SU-DHL-6 (cell line): ENCODE measurements around the gene REC114.

Experiments
- H2AFZ ChIP-seq: fragments of 200-600 bp; sonication (generic); 2 replicates; pipeline ENCODE4 v1.6.1; 2014; ENCODE audit warnings: low read depth, mild to moderate bottlenecking, moderate library complexity, mixed read lengths, antibody characterized with exemption, low read length; ENCODE audit not compliant: severe bottlenecking
- H3F3A ChIP-seq: fragments of 200-600 bp; shearing (Covaris generic); 2 replicates; pipeline ENCODE4 v1.6.0; 2016; ENCODE audit warnings: antibody characterized with exemption, mild to moderate bottlenecking; ENCODE audit not compliant: insufficient read depth
- H3K27ac ChIP-seq: fragments of 200-600 bp; sonication (generic); 2 replicates; pipeline ENCODE4 v1.5.1; 2016; ENCODE audit warnings: low read depth, mild to moderate bottlenecking, low read length, moderate library complexity, mixed read lengths
- H3K27me3 ChIP-seq: fragments of 200-600 bp; sonication (generic), shearing (Covaris generic); 2 replicates; pipeline ENCODE4 v1.6.0; 2014; ENCODE audit warnings: mild to moderate bottlenecking, low read length
- H3K36me3 ChIP-seq: fragments of 200-600 bp; sonication (generic); 2 replicates; pipeline ENCODE4 v1.6.1; 2014; ENCODE audit warnings: mild to moderate bottlenecking, low read length, mixed read lengths
- H3K4me2 ChIP-seq: fragments of 300-600, 200-600 bp; shearing (Covaris generic), sonication (generic); 2 replicates; pipeline ENCODE4 v1.6.0; 2014; ENCODE audit warnings: low read length, low read depth, mild to moderate bottlenecking; ENCODE audit not compliant: poor library complexity, severe bottlenecking
- H3K4me3 ChIP-seq: fragments of 200-600 bp; sonication (generic); 2 replicates; pipeline ENCODE4 v1.5.1; 2014; ENCODE audit warnings: antibody characterized with exemption, low read length, mild to moderate bottlenecking, mixed read lengths; ENCODE audit not compliant: insufficient read depth, poor library complexity, severe bottlenecking
- H3K79me2 ChIP-seq: fragments of 200-600 bp; sonication (generic); 2 replicates; pipeline ENCODE4 v1.6.1; 2014; ENCODE audit warnings: mild to moderate bottlenecking, low read length, moderate library complexity; ENCODE audit not compliant: insufficient read depth
- H3K9ac ChIP-seq: fragments of 200-600 bp; sonication (generic); 2 replicates; pipeline ENCODE4 v1.7.0; 2014; ENCODE audit warnings: mild to moderate bottlenecking, low read length
- H3K9me2 ChIP-seq: fragments of 200-600 bp; sonication (generic); replicated peaks from 2 replicates; pipeline ENCODE4 v1.6.1; 2014; ENCODE audit warnings: low read length; ENCODE audit not compliant: insufficient read depth
- H3K9me3 ChIP-seq: fragments of 200-600 bp; sonication (generic); 2 replicates; pipeline ENCODE4 v1.6.1; 2014; ENCODE audit warnings: low read length, mixed read lengths; ENCODE audit not compliant: insufficient read depth
- H4K20me1 ChIP-seq: fragments of 200-600 bp; sonication (generic); 2 replicates; pipeline ENCODE4 v1.6.1; 2014; ENCODE audit warnings: low read depth, mild to moderate bottlenecking, antibody characterized with exemption, low read length, moderate library complexity, mixed read lengths
- CTCF ChIP-seq: fragments of 200-600 bp; sonication (generic); IDR thresholded peaks from one replicate; pipeline ENCODE4 v1.5.1; 2017; ENCODE audit warnings: antibody characterized with exemption, mild to moderate bottlenecking, low read length, moderate library complexity; ENCODE audit not compliant: insufficient read depth, poor library complexity, severe bottlenecking
- EZH2phosphoT487 ChIP-seq: fragments of 200-600 bp; sonication (generic), shearing (Covaris generic); conservative IDR thresholded peaks from 2 replicates; pipeline ENCODE4 v1.6.1; 2018; ENCODE audit warnings: mild to moderate bottlenecking, antibody characterized with exemption, low read length, moderate library complexity, mixed read lengths

The REC114 gene

GRCh38 chr15:73522011-73522410 is 79.0 kb downstream of the REC114 start:
- Histone ChIP-seq H3K4me3 (no peak overlapping the region), H3K9ac (no peak overlapping the region), H3K9me2 (no peaks in the 10 kb centered on the region), H3K27ac (no peak overlapping the region), H3K9me3 (no peaks in the 10 kb centered on the region), H4K20me1 (no peaks in the 10 kb centered on the region), H2AFZ (no peak overlapping the region), H3K4me2 (no peak overlapping the region), H3K36me3 (no peaks in the 10 kb centered on the region), H3K27me3 (no peaks in the 10 kb centered on the region), H3F3A (no peaks in the 10 kb centered on the region), H3K79me2 (no peaks in the 10 kb centered on the region)
- TF ChIP-seq CTCF (no peak), EZH2phosphoT487 (no peak)

- no peak overlapping the region for H3K9ac ChIP-seq
- H3K4me2 ChIP-seq = no peak overlapping the region
- no peak overlapping the region for H3K27ac ChIP-seq
- no peaks in the 10 kb centered on the region for H3K36me3 ChIP-seq
- no peaks in the 10 kb centered on the region for H3K9me2 ChIP-seq
- no peak overlapping the region for H2AFZ ChIP-seq
- H3K79me2 ChIP-seq = no peaks in the 10 kb centered on the region
- H3F3A ChIP-seq = no peaks in the 10 kb centered on the region
- TF ChIP-seq CTCF = no peak
- TF ChIP-seq EZH2phosphoT487 = no peak
- no peak overlapping the region for H3K4me3 ChIP-seq
- no peaks in the 10 kb centered on the region for H4K20me1 ChIP-seq
- no peaks in the 10 kb centered on the region for H3K27me3 ChIP-seq
- no peaks in the 10 kb centered on the region for H3K9me3 ChIP-seq
Measured at GRCh38 chr15:73524919-73525318, 82.0 kb downstream of the REC114 start.

GRCh38 chr15:73527598-73527997 is 84.6 kb downstream of the REC114 start:
- Histone ChIP-seq H3K27me3 (no peaks in the 10 kb centered on the region), H3K4me3 (no peak overlapping the region), H4K20me1 (no peaks in the 10 kb centered on the region), H3K9me2 (no peaks in the 10 kb centered on the region), H3K79me2 (no peaks in the 10 kb centered on the region), H3F3A (no peaks in the 10 kb centered on the region), H3K4me2 (no peak overlapping the region), H3K36me3 (no peaks in the 10 kb centered on the region), H3K27ac (no peak overlapping the region), H3K9ac (no peak overlapping the region), H3K9me3 (no peaks in the 10 kb centered on the region), H2AFZ (no peak overlapping the region)
- TF ChIP-seq EZH2phosphoT487 (no peak), CTCF (no peak)
